Uterus (tissue), 4 donors: ENCODE measurements around the gene SHROOM4. TPM values are rescaled to one million over a fixed set of nuclear protein-coding genes. Genes with fewer than 3 reads are reported as not detected.
A peak's percentile ranks its signal among the peaks of the same experiment; 100 is the strongest.

Experiments used
- DNase-seq, 2 donors: peaks; one replicate each; pipeline ENCODE4 v3.0.0-alpha.2; 2019 to 2020
- H3K27ac ChIP-seq, 2 donors: fragments of 200-600 bp; sonication (generic); 1 replicate in 1 of 2; 2 replicates in 1 of 2; pipeline ENCODE4 v1.5.1; 2016 to 2018
- H3K27me3 ChIP-seq, 2 donors: fragments of 200-600 bp; sonication (generic); one replicate each; pipeline ENCODE4 v1.5.1; 2018 to 2019; ENCODE audit warnings: control low read depth in 1 of 2
- H3K36me3 ChIP-seq, 2 donors: fragments of 200-600 bp; sonication (generic); one replicate each; pipeline ENCODE4 v1.5.1; 2019; ENCODE audit warnings: control low read depth in 1 of 2
- H3K4me1 ChIP-seq, 2 donors: fragments of 200-600 bp; sonication (generic); one replicate each; pipeline ENCODE4 v1.5.1; 2018 to 2019; ENCODE audit warnings: control low read depth in 1 of 2
- H3K4me3 ChIP-seq, 2 donors: fragments of 200-600 bp; sonication (generic); 1 replicate in 1 of 2; 2 replicates in 1 of 2; pipeline ENCODE4 v1.5.1; 2018 to 2019; ENCODE audit warnings: mild to moderate bottlenecking in 1 of 2
- H3K9me3 ChIP-seq, 2 donors: fragments of 200-600 bp; sonication (generic); one replicate each; pipeline ENCODE4 v1.5.1; 2019; ENCODE audit warnings: control low read depth in 1 of 2
- POLR2A ChIP-seq, 2 donors: fragments of 450-650 bp; IDR thresholded peaks; one replicate each; pipeline ENCODE4 v1.6.1; 2016; ENCODE audit warnings: antibody characterized with exemption in 2 of 2, mild to moderate bottlenecking in 1 of 2, moderate library complexity in 1 of 2
- intact Hi-C: fragments of 100-400 bp; cut with DNase I; formaldehyde crosslinking; loops from one replicate; pipeline ENCODE4 v1.15.1; 2023; ENCODE audit warnings: low total_unique reads
- total RNA-seq, 4 donors: library from RNA; depleted of rRNA in 3 of 4; stranded (reverse); fragments of >200 nt in 3 of 4; gene quantifications; one replicate each; pipeline versions ENCODE4 v1.1.0 to v1.2.4, GENCODE V29; 2014 to 2023
- TF ChIP-seq, protein P1 (sequence below), 4 experiments: fragments of 200-600 bp in 2 of 4; fragments of 450-650 bp in 2 of 4; sonication (generic) in 2 of 4; IDR thresholded peaks; one replicate each; pipeline ENCODE4 v1.5.1; 2016 to 2019; ENCODE audit warnings: antibody characterized with exemption in 4 of 4, mild to moderate bottlenecking in 2 of 4, moderate library complexity in 1 of 4
- donor health status: DM: yes; HTN: yes; CAD: no.

The SHROOM4 gene
- total RNA-seq, 4 donors from 2014 or later, result 9.7 to 18.8 (median 12.5) TPM

GRCh38 chrX:50594788-50595187 is 219.2 kb downstream of the SHROOM4 start:
- no peak for TF ChIP-seq POLR2A (IDR thresholded peaks at IDR 0.05)
- TF ChIP-seq, protein P1, sequence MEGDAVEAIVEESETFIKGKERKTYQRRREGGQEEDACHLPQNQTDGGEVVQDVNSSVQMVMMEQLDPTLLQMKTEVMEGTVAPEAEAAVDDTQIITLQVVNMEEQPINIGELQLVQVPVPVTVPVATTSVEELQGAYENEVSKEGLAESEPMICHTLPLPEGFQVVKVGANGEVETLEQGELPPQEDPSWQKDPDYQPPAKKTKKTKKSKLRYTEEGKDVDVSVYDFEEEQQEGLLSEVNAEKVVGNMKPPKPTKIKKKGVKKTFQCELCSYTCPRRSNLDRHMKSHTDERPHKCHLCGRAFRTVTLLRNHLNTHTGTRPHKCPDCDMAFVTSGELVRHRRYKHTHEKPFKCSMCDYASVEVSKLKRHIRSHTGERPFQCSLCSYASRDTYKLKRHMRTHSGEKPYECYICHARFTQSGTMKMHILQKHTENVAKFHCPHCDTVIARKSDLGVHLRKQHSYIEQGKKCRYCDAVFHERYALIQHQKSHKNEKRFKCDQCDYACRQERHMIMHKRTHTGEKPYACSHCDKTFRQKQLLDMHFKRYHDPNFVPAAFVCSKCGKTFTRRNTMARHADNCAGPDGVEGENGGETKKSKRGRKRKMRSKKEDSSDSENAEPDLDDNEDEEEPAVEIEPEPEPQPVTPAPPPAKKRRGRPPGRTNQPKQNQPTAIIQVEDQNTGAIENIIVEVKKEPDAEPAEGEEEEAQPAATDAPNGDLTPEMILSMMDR (IDR thresholded peaks at IDR 0.05), result no peak
- no peaks in the 10 kb centered on the region for H3K36me3 ChIP-seq
- H3K9me3 ChIP-seq, result no peaks in the 10 kb centered on the region
- intact Hi-C loops, result no loop called here
- H3K4me1 ChIP-seq, result no peaks in the 10 kb centered on the region
- H3K4me3 ChIP-seq, result no peak overlapping the region
- H3K27me3 ChIP-seq, result no peaks in the 10 kb centered on the region
- no peak for DNase-seq
- no peak overlapping the region for H3K27ac ChIP-seq

DNA sequence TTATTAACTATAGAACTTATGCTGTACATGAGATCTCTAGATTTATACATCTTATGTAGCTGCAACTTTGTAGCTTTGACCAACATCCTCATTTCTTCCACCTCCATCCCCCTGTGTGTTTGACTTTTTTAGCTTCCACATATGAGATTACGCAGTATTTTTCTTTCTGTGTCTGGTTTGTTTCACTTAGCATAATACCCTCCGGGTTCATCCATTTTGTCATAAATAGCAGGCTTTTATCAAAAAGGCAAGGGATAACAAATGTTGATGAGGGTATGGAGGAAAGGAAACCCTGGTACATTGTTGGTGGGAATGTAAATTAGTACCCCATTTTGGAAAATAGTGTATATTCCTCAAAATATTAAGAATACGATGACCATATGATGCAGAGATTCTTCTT is 227.0 kb downstream of the SHROOM4 start:
- intact Hi-C loops, result no loop called here
- no peak for TF ChIP-seq POLR2A (IDR thresholded peaks at IDR 0.05)
- TF ChIP-seq, protein P1 (IDR thresholded peaks at IDR 0.05), result no peak
- H3K27ac ChIP-seq, result no peak overlapping the region
- no peaks in the 10 kb centered on the region for H3K36me3 ChIP-seq
- H3K9me3 ChIP-seq, result no peaks in the 10 kb centered on the region
- no peak overlapping the region for H3K4me3 ChIP-seq
- no peak for DNase-seq
- no peaks in the 10 kb centered on the region for H3K27me3 ChIP-seq
- no peaks in the 10 kb centered on the region for H3K4me1 ChIP-seq

GRCh38 chrX:50586407-50586806 is 227.6 kb downstream of the SHROOM4 start:
- intact Hi-C loops, result no loop called here
- no peak overlapping the region for H3K27ac ChIP-seq
- H3K4me3 ChIP-seq, result no peak overlapping the region
- no peak for DNase-seq
- H3K36me3 ChIP-seq, result no peaks in the 10 kb centered on the region
- no peaks in the 10 kb centered on the region for H3K27me3 ChIP-seq
- TF ChIP-seq, protein P1 (IDR thresholded peaks at IDR 0.05), result no peak
- no peak for TF ChIP-seq POLR2A (IDR thresholded peaks at IDR 0.05)
- H3K4me1 ChIP-seq, result no peaks in the 10 kb centered on the region
- H3K9me3 ChIP-seq, result no peaks in the 10 kb centered on the region

GRCh38 chrX:50581405-50581804 is 232.6 kb downstream of the SHROOM4 start:
- no peak for DNase-seq
- H3K4me1 ChIP-seq, result no peaks in the 10 kb centered on the region
- no peaks in the 10 kb centered on the region for H3K27me3 ChIP-seq
- TF ChIP-seq, protein P1 (IDR thresholded peaks at IDR 0.05), result no peak
- TF ChIP-seq POLR2A (IDR thresholded peaks at IDR 0.05), result no peak
- H3K27ac ChIP-seq, result no peak overlapping the region
- intact Hi-C loops, result no loop called here
- H3K9me3 ChIP-seq, result no peaks in the 10 kb centered on the region
- no peaks in the 10 kb centered on the region for H3K36me3 ChIP-seq
- H3K4me3 ChIP-seq, result no peak overlapping the region

DNA sequence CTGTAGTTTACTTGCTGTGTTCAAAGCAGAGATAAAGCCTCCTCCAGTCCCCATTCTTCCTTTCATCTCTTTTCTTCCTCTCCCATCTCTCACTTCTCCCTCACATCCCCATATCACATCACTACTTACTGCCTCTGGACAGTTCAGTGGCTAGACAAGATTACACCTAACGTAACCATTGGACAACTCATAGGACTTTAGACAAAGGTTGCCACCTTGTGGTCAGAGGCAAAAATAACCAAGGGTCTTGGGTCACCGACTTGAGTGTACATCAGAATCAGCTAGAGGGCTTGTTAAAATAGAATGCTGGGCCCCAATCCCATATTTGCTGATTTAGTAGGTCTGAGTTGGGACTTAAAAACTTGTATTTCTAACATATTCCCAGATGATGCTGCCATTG is 234.0 kb downstream of the SHROOM4 start:
- H3K27ac ChIP-seq, result no peak overlapping the region
- no peak overlapping the region for H3K4me3 ChIP-seq
- H3K36me3 ChIP-seq, result no peaks in the 10 kb centered on the region
- intact Hi-C loops, result no loop called here
- H3K9me3 ChIP-seq, result no peaks in the 10 kb centered on the region
- TF ChIP-seq, protein P1 (IDR thresholded peaks at IDR 0.05), result peak in 3 of 4 experiments; percentile 33 to 56 (median 37)
- TF ChIP-seq POLR2A (IDR thresholded peaks at IDR 0.05), result no peak
- H3K27me3 ChIP-seq, result no peaks in the 10 kb centered on the region
- no peaks in the 10 kb centered on the region for H3K4me1 ChIP-seq
- DNase-seq, result peak in 1 of 2 donors; percentile 21
